ENCODE results near the gene UTP11.
"Not testable (repeated sequence)": the region's sequence is repeated elsewhere in the genome, so short reads cannot be mapped to it uniquely, and the experiment has no call there.

UTP11 gene

GRCh38 chr1:38031513-38031866, 19.0 kb downstream of the UTP11 start:
- DNase-seq (ENCODE audit: insufficient read length, low spot score) (no peak), FAIRE-seq (peak; percentile 16)
- no peak for TF ChIP-seq POU2F2 (IDR thresholded peaks at IDR 0.05; ENCODE audit: low read depth, low read length)
- no peak for TF ChIP-seq POLR2A (IDR thresholded peaks at IDR 0.05; ENCODE audit: low read depth, low read length)
- TF ChIP-seq SPI1 (IDR thresholded peaks at IDR 0.05; ENCODE audit: low read depth, low read length), result no peak
- no peak for TF ChIP-seq PAX5 (IDR thresholded peaks at IDR 0.05; ENCODE audit: insufficient read depth, low read length, severe bottlenecking)
- no peak for TF ChIP-seq TAF1 (IDR thresholded peaks at IDR 0.05; ENCODE audit: low read depth, low read length)
- TF ChIP-seq POLR2AphosphoS5 (IDR thresholded peaks at IDR 0.05; ENCODE audit: low read depth, low read length), result no peak

- not testable (repeated sequence) for DNase-seq (ENCODE audit: insufficient read length, low spot score); FAIRE-seq
Measured at GRCh38 chr1:38032992-38033391, 20.5 kb downstream of the UTP11 start.

- FAIRE-seq (no peak), DNase-seq (ENCODE audit: insufficient read length, low spot score) (no peak)
- TF ChIP-seq PAX5 (IDR thresholded peaks at IDR 0.05; ENCODE audit: insufficient read depth, low read length, severe bottlenecking), result no peak
- no peak for TF ChIP-seq POLR2A (IDR thresholded peaks at IDR 0.05; ENCODE audit: low read depth, low read length)
- no peak for TF ChIP-seq POLR2AphosphoS5 (IDR thresholded peaks at IDR 0.05; ENCODE audit: low read depth, low read length)
- TF ChIP-seq TAF1 (IDR thresholded peaks at IDR 0.05; ENCODE audit: low read depth, low read length), result no peak
- no peak for TF ChIP-seq POU2F2 (IDR thresholded peaks at IDR 0.05; ENCODE audit: low read depth, low read length)
- TF ChIP-seq SPI1 (IDR thresholded peaks at IDR 0.05; ENCODE audit: low read depth, low read length), result no peak
Measured at GRCh38 chr1:38034871-38035270, 22.3 kb downstream of the UTP11 start.

GRCh38 chr1:38037221-38037939, 24.8 kb downstream of the UTP11 start:
- DNase-seq (ENCODE audit: insufficient read length, low spot score) (no peak), FAIRE-seq (no peak)

GRCh38 chr1:38038861-38039260, 26.3 kb downstream of the UTP11 start:
- DNase-seq (ENCODE audit: insufficient read length, low spot score), result no peak
- TF ChIP-seq SPI1 (IDR thresholded peaks at IDR 0.05; ENCODE audit: low read depth, low read length) (no peak), POLR2AphosphoS5 (IDR thresholded peaks at IDR 0.05; ENCODE audit: low read depth, low read length) (no peak), POU2F2 (IDR thresholded peaks at IDR 0.05; ENCODE audit: low read depth, low read length) (no peak), POLR2A (IDR thresholded peaks at IDR 0.05; ENCODE audit: low read depth, low read length) (no peak), TAF1 (IDR thresholded peaks at IDR 0.05; ENCODE audit: low read depth, low read length) (no peak), PAX5 (IDR thresholded peaks at IDR 0.05; ENCODE audit: insufficient read depth, low read length, severe bottlenecking) (no peak)
- no peak for FAIRE-seq

More at GRCh38 chr1:38037221-38037939, 24.8 kb downstream of the UTP11 start:
- TF ChIP-seq PAX5 (IDR thresholded peaks at IDR 0.05; ENCODE audit: insufficient read depth, low read length, severe bottlenecking), result no peak
- TF ChIP-seq POLR2AphosphoS5 (IDR thresholded peaks at IDR 0.05; ENCODE audit: low read depth, low read length), result no peak
- no peak for TF ChIP-seq POU2F2 (IDR thresholded peaks at IDR 0.05; ENCODE audit: low read depth, low read length)
- TF ChIP-seq SPI1 (IDR thresholded peaks at IDR 0.05; ENCODE audit: low read depth, low read length), result no peak
- TF ChIP-seq TAF1 (IDR thresholded peaks at IDR 0.05; ENCODE audit: low read depth, low read length), result no peak
- TF ChIP-seq POLR2A (IDR thresholded peaks at IDR 0.05; ENCODE audit: low read depth, low read length), result no peak

- TF ChIP-seq POU2F2 (IDR thresholded peaks at IDR 0.05; ENCODE audit: low read depth, low read length) (no peak), PAX5 (IDR thresholded peaks at IDR 0.05; ENCODE audit: insufficient read depth, low read length, severe bottlenecking) (no peak), POLR2A (IDR thresholded peaks at IDR 0.05; ENCODE audit: low read depth, low read length) (no peak), SPI1 (IDR thresholded peaks at IDR 0.05; ENCODE audit: low read depth, low read length) (no peak), POLR2AphosphoS5 (IDR thresholded peaks at IDR 0.05; ENCODE audit: low read depth, low read length) (no peak), TAF1 (IDR thresholded peaks at IDR 0.05; ENCODE audit: low read depth, low read length) (no peak)
- DNase-seq (ENCODE audit: insufficient read length, low spot score), result no peak
- peak; percentile 43 for FAIRE-seq
Measured at GRCh38 chr1:38039331-38040088, 27.0 kb downstream of the UTP11 start.

- TF ChIP-seq SPI1 (IDR thresholded peaks at IDR 0.05; ENCODE audit: low read depth, low read length) (no peak), POU2F2 (IDR thresholded peaks at IDR 0.05; ENCODE audit: low read depth, low read length) (no peak), POLR2AphosphoS5 (IDR thresholded peaks at IDR 0.05; ENCODE audit: low read depth, low read length) (no peak), TAF1 (IDR thresholded peaks at IDR 0.05; ENCODE audit: low read depth, low read length) (no peak), PAX5 (IDR thresholded peaks at IDR 0.05; ENCODE audit: insufficient read depth, low read length, severe bottlenecking) (no peak), POLR2A (IDR thresholded peaks at IDR 0.05; ENCODE audit: low read depth, low read length) (no peak)
- no peak for FAIRE-seq
- DNase-seq (ENCODE audit: insufficient read length, low spot score), result no peak
Measured at GRCh38 chr1:38041936-38042834, 29.7 kb downstream of the UTP11 start.

GRCh38 chr1:38043036-38043747, 30.7 kb downstream of the UTP11 start:
- TF ChIP-seq PAX5 (IDR thresholded peaks at IDR 0.05; ENCODE audit: insufficient read depth, low read length, severe bottlenecking) (no peak), POLR2AphosphoS5 (IDR thresholded peaks at IDR 0.05; ENCODE audit: low read depth, low read length) (no peak), POLR2A (IDR thresholded peaks at IDR 0.05; ENCODE audit: low read depth, low read length) (no peak), SPI1 (IDR thresholded peaks at IDR 0.05; ENCODE audit: low read depth, low read length) (no peak)
- no peak for FAIRE-seq
- no peak for DNase-seq (ENCODE audit: insufficient read length, low spot score)
